K562 (cell line): Measurements from ENCODE around the gene IPO11. TPM values are rescaled to one million over a fixed set of nuclear protein-coding genes. Genes with fewer than 3 reads are reported as not detected.
A peak's percentile ranks its signal among the peaks of the same experiment; 100 is the strongest.

Experiments used
- CC2D1A ChIP-seq: fragments of 450-650 bp; IDR thresholded peaks from 2 replicates; pipeline ENCODE4 v1.6.1; 2017; ENCODE audit warnings: mild to moderate bottlenecking
- MAFG ChIP-seq: fragments of 450-650 bp; conservative IDR thresholded peaks from 2 replicates; pipeline ENCODE4 v1.6.1; 2016; ENCODE audit warnings: missing genetic modification characterization, missing compliant biosample characterization
- RFX7 ChIP-seq: fragments of 250-450 bp; sonication (Bioruptor Pico); IDR thresholded peaks from 2 replicates; pipeline ENCODE4 v1.5.1; 2021; ENCODE audit warnings: mild to moderate bottlenecking
- SMARCE1 ChIP-seq: fragments of 450-650 bp; IDR thresholded peaks from 2 replicates; pipeline ENCODE4 v1.7.1; 2016; ENCODE audit warnings: mild to moderate bottlenecking
- SRSF7 ChIP-seq: fragments of 200-400 bp; formaldehyde crosslinking; optimal IDR thresholded peaks from 2 replicates; pipeline ENCODE3; 2017; ENCODE audit warnings: mild to moderate bottlenecking, low read depth, low read length
- STAT5A ChIP-seq: IDR thresholded peaks from 2 replicates; pipeline ENCODE4 v1.6.1; 2012; ENCODE audit warnings: low read length, inconsistent platforms, borderline replicate concordance
- TRIM24 ChIP-seq, 2 experiments: fragments of 450-650 bp; IDR thresholded peaks; 2 replicates each; pipeline ENCODE4 v1.6.1; 2016
- ZBTB34 ChIP-seq: fragments of 250-450 bp; sonication (Bioruptor Pico); IDR thresholded peaks from 2 replicates; pipeline ENCODE4 v1.8.0; 2021; ENCODE audit warnings: mild to moderate bottlenecking, moderate library complexity
- ZFPM2 ChIP-seq: fragments of 250-450 bp; sonication (Bioruptor Pico); IDR thresholded peaks from 2 replicates; pipeline ENCODE4 v1.5.1; 2022; ENCODE audit warnings: mild to moderate bottlenecking
- ZNF589 ChIP-seq: fragments of 200-800 bp; sonication (Bioruptor generic); IDR thresholded peaks from 2 replicates; pipeline ENCODE4 v1.6.1; 2016; ENCODE audit warnings: low read depth, missing genetic modification characterization, missing compliant biosample characterization
- ZNF785 ChIP-seq: fragments of 250-450 bp; sonication (Bioruptor Pico); IDR thresholded peaks from 2 replicates; pipeline ENCODE4 v1.4.0; 2020; ENCODE audit warnings: mild to moderate bottlenecking
- polyA plus RNA-seq, 8 experiments: library from polyadenylated mRNA; depleted of rRNA in 4 of 8; stranded (reverse) in 5 of 8; unstranded in 3 of 8; fragments of >200 nt; fragmentation: Nextera tagmentation in 2 of 8; fragmentation: Illumina TruSeq in 1 of 8; extraction: Ambion mirVana in 2 of 8; extraction: Trizol in 1 of 8; gene quantifications; 2 replicates each; pipeline versions ENCODE4 v1.2.1 to v1.2.3, GENCODE V29; 2011 to 2014; ENCODE audit warnings: inconsistent platforms in 1 of 8, missing spikeins in 1 of 8
- total RNA-seq, 7 experiments: library from RNA; depleted of rRNA in 6 of 7; stranded (reverse); fragments of >200 nt in 6 of 7; fragmentation: Illumina TruSeq in 2 of 7; extraction: Trizol in 2 of 7; gene quantifications; 2 replicates each; pipeline versions ENCODE4 v1.2.1 to v1.2.3, GENCODE V29; 2011 to 2021; ENCODE audit warnings: low replicate concordance in 1 of 7
- TF ChIP-seq, protein P1 (sequence below), 2 experiments: fragments of 450-650 bp; formaldehyde crosslinking in 1 of 2; IDR thresholded peaks; 2 replicates each; pipeline versions ENCODE4 v1.4.0 to v1.6.1; 2014 to 2020; ENCODE audit warnings: mild to moderate bottlenecking in 2 of 2, borderline replicate concordance in 1 of 2, low read depth in 1 of 2
- TF ChIP-seq, protein P2 (sequence below): fragments of 450-650 bp; IDR thresholded peaks from 2 replicates; pipeline ENCODE4 v1.7.1; 2018; ENCODE audit warnings: mild to moderate bottlenecking, low read depth; ENCODE audit not compliant: partially characterized antibody
- TF ChIP-seq, protein P3 (sequence below): fragments of 250-450 bp; sonication (Bioruptor Pico); IDR thresholded peaks from 2 replicates; pipeline ENCODE4 v1.5.0; 2020; ENCODE audit warnings: mild to moderate bottlenecking, borderline replicate concordance

IPO11 gene
- total and polyA plus RNA-seq, 9 of the 15 experiments (the other 6 are each of a cell fraction or from before 2014, with no cell fraction given), result 38.7 to 96.0 (median 70.9) TPM

DNA sequence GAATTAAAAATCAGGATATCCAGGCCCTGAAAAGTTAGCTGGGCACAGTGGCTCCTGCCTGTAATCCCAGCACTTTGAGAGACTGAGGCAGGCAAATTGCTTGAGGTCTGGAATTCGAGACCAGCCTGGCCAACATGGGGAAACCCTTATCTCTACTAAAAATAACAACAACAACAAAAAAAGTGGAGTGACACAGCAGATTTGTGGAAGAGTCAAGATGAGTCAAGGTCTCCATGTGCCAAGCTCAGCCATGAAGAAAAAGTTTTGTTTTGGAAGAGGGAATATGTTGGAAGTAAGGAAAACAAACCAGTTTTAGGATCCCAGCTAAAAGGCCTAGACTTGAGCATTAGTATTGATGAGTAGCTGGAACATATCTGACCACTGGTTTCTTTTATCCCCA lies 180.8 kb downstream of the IPO11 start (continued):
- TF ChIP-seq, protein P1, sequence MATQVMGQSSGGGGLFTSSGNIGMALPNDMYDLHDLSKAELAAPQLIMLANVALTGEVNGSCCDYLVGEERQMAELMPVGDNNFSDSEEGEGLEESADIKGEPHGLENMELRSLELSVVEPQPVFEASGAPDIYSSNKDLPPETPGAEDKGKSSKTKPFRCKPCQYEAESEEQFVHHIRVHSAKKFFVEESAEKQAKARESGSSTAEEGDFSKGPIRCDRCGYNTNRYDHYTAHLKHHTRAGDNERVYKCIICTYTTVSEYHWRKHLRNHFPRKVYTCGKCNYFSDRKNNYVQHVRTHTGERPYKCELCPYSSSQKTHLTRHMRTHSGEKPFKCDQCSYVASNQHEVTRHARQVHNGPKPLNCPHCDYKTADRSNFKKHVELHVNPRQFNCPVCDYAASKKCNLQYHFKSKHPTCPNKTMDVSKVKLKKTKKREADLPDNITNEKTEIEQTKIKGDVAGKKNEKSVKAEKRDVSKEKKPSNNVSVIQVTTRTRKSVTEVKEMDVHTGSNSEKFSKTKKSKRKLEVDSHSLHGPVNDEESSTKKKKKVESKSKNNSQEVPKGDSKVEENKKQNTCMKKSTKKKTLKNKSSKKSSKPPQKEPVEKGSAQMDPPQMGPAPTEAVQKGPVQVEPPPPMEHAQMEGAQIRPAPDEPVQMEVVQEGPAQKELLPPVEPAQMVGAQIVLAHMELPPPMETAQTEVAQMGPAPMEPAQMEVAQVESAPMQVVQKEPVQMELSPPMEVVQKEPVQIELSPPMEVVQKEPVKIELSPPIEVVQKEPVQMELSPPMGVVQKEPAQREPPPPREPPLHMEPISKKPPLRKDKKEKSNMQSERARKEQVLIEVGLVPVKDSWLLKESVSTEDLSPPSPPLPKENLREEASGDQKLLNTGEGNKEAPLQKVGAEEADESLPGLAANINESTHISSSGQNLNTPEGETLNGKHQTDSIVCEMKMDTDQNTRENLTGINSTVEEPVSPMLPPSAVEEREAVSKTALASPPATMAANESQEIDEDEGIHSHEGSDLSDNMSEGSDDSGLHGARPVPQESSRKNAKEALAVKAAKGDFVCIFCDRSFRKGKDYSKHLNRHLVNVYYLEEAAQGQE (IDR thresholded peaks at IDR 0.05; ENCODE audit: borderline replicate concordance), result no peak
- TF ChIP-seq, protein P1 (CRISPR knock-in tag; IDR thresholded peaks at IDR 0.05; ENCODE audit: low read depth), result no peak
- peak; percentile 67 for TF ChIP-seq SMARCE1
- TF ChIP-seq, protein P2, sequence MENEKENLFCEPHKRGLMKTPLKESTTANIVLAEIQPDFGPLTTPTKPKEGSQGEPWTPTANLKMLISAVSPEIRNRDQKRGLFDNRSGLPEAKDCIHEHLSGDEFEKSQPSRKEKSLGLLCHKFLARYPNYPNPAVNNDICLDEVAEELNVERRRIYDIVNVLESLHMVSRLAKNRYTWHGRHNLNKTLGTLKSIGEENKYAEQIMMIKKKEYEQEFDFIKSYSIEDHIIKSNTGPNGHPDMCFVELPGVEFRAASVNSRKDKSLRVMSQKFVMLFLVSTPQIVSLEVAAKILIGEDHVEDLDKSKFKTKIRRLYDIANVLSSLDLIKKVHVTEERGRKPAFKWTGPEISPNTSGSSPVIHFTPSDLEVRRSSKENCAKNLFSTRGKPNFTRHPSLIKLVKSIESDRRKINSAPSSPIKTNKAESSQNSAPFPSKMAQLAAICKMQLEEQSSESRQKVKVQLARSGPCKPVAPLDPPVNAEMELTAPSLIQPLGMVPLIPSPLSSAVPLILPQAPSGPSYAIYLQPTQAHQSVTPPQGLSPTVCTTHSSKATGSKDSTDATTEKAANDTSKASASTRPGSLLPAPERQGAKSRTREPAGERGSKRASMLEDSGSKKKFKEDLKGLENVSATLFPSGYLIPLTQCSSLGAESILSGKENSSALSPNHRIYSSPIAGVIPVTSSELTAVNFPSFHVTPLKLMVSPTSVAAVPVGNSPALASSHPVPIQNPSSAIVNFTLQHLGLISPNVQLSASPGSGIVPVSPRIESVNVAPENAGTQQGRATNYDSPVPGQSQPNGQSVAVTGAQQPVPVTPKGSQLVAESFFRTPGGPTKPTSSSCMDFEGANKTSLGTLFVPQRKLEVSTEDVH, result no peak
- TF ChIP-seq CC2D1A, result no peak
- no peak for TF ChIP-seq SRSF7
- no peak for TF ChIP-seq ZNF589
- no peak for TF ChIP-seq ZNF785 (CRISPR knock-in tag)
- TF ChIP-seq ZFPM2 (CRISPR knock-in tag), result no peak
- no peak for TF ChIP-seq ZBTB34 (CRISPR knock-in tag)
- TF ChIP-seq STAT5A, result no peak
- TF ChIP-seq, protein P3, sequence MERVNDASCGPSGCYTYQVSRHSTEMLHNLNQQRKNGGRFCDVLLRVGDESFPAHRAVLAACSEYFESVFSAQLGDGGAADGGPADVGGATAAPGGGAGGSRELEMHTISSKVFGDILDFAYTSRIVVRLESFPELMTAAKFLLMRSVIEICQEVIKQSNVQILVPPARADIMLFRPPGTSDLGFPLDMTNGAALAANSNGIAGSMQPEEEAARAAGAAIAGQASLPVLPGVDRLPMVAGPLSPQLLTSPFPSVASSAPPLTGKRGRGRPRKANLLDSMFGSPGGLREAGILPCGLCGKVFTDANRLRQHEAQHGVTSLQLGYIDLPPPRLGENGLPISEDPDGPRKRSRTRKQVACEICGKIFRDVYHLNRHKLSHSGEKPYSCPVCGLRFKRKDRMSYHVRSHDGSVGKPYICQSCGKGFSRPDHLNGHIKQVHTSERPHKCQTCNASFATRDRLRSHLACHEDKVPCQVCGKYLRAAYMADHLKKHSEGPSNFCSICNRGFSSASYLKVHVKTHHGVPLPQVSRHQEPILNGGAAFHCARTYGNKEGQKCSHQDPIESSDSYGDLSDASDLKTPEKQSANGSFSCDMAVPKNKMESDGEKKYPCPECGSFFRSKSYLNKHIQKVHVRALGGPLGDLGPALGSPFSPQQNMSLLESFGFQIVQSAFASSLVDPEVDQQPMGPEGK (CRISPR knock-in tag), result no peak
- no peak for TF ChIP-seq RFX7 (CRISPR knock-in tag)
- peak; percentile 94 for TF ChIP-seq MAFG (tag)
- TF ChIP-seq TRIM24 (IDR thresholded peaks at IDR 0.05), result peak in 1 of 2 experiments; percentile 45; a peak in 1 of 4 replicates
